Measurements from ENCODE around the gene GUCY2F. TPM values are rescaled to one million over a fixed set of nuclear protein-coding genes. Genes with fewer than 3 reads are reported as not detected.

The GUCY2F gene
- total and polyA plus RNA-seq, 3 donors from 2014 or later = 0.32 to 0.56 (median 0.55) TPM

GRCh38 chrX:109378281-109378680 lies 103.6 kb downstream of the GUCY2F start:
- Histone ChIP-seq H3K4me1 (no peaks in the 10 kb centered on the region), H3K27ac (no peak overlapping the region), H3K4me3 (no peak overlapping the region), H3K36me3 (ENCODE audit: low read depth, missing control alignments) (no peaks in the 10 kb centered on the region), H3K9me3 (no peaks in the 10 kb centered on the region), H3K27me3 (no peaks in the 10 kb centered on the region)
- no peak for DNase-seq
- intact Hi-C loops (cut with DNase I; ENCODE audit: low total_unique reads) = no loop called here
- TF ChIP-seq POLR2A (IDR thresholded peaks at IDR 0.05) (no peak), CTCF (IDR thresholded peaks at IDR 0.05) (no peak)
- 57 to 63% methylated on average over 1 of the region's 1 CpG for WGBS, 2 donors

- Histone ChIP-seq H3K36me3 (ENCODE audit: low read depth, missing control alignments) (no peaks in the 10 kb centered on the region), H3K4me3 (no peak overlapping the region), H3K9me3 (no peaks in the 10 kb centered on the region), H3K27me3 (no peaks in the 10 kb centered on the region), H3K4me1 (no peaks in the 10 kb centered on the region), H3K27ac (no peak overlapping the region)
- 73 to 100% methylated on average over 1 of the region's 1 CpG for WGBS, 2 donors
- no peak for TF ChIP-seq POLR2A (IDR thresholded peaks at IDR 0.05)
- no peak for TF ChIP-seq CTCF (IDR thresholded peaks at IDR 0.05)
- intact Hi-C loops (cut with DNase I; ENCODE audit: low total_unique reads) = no loop called here
- no peak for DNase-seq
Observed at GRCh38 chrX:109374262-109374960, 107.5 kb downstream of the GUCY2F start.

- 79 to 91% methylated on average over 2 of the region's 2 CpGs for WGBS, 2 donors
- no peak overlapping the region for H3K27ac ChIP-seq
- H3K36me3 ChIP-seq (ENCODE audit: low read depth, missing control alignments) = no peaks in the 10 kb centered on the region
- H3K4me1 ChIP-seq = no peaks in the 10 kb centered on the region
- no peak for TF ChIP-seq POLR2A (IDR thresholded peaks at IDR 0.05)
- no peak for TF ChIP-seq CTCF (IDR thresholded peaks at IDR 0.05)
- intact Hi-C loops (cut with DNase I; ENCODE audit: low total_unique reads) = no loop called here
- H3K4me3 ChIP-seq = no peak overlapping the region
- H3K27me3 ChIP-seq = no peaks in the 10 kb centered on the region
- DNase-seq = no peak
- no peaks in the 10 kb centered on the region for H3K9me3 ChIP-seq
Observed at GRCh38 chrX:109373468-109373867, 108.4 kb downstream of the GUCY2F start.

- TF ChIP-seq POLR2A (IDR thresholded peaks at IDR 0.05) (no peak), CTCF (IDR thresholded peaks at IDR 0.05) (no peak)
- Histone ChIP-seq H3K36me3 (ENCODE audit: low read depth, missing control alignments) (no peaks in the 10 kb centered on the region), H3K4me3 (no peak overlapping the region), H3K9me3 (no peaks in the 10 kb centered on the region), H3K27me3 (no peaks in the 10 kb centered on the region), H3K4me1 (no peaks in the 10 kb centered on the region), H3K27ac (no peak overlapping the region)
- 87 to 94% methylated on average over 2 of the region's 2 CpGs for WGBS, 2 donors
- no peak for DNase-seq
- intact Hi-C loops (cut with DNase I; ENCODE audit: low total_unique reads) = no loop called here
Observed at GRCh38 chrX:109372716-109373115, 109.2 kb downstream of the GUCY2F start.

GRCh38 chrX:109372291-109372690 lies 109.6 kb downstream of the GUCY2F start:
- intact Hi-C loops (cut with DNase I; ENCODE audit: low total_unique reads) = no loop called here
- DNase-seq = no peak
- WGBS, 2 donors = 65 to 70% methylated on average over 1 of the region's 1 CpG

More at GRCh38 chrX:109372291-109372690, 109.6 kb downstream of the GUCY2F start:
- Histone ChIP-seq H3K4me3 (no peak overlapping the region), H3K9me3 (no peaks in the 10 kb centered on the region), H3K27me3 (no peaks in the 10 kb centered on the region), H3K4me1 (no peaks in the 10 kb centered on the region), H3K36me3 (ENCODE audit: low read depth, missing control alignments) (no peaks in the 10 kb centered on the region), H3K27ac (no peak overlapping the region)
- TF ChIP-seq CTCF (IDR thresholded peaks at IDR 0.05) = no peak
- no peak for TF ChIP-seq POLR2A (IDR thresholded peaks at IDR 0.05)
